WTC11 (cell line): ENCODE data around the gene LAMTOR1.

ENCODE experiments used
- CBFB ChIP-seq: sonication (generic); formaldehyde crosslinking; IDR thresholded peaks from 2 replicates; pipeline ENCODE4 v1.8.1; 2022; ENCODE audit warnings: mild to moderate bottlenecking, low read depth, missing genetic modification reagents
- CREB1 ChIP-seq: sonication (generic); formaldehyde crosslinking; IDR thresholded peaks from 2 replicates; pipeline ENCODE4 v1.8.0; 2023; ENCODE audit warnings: mild to moderate bottlenecking, missing genetic modification reagents
- CREM ChIP-seq: sonication (generic); formaldehyde crosslinking; IDR thresholded peaks from 2 replicates; pipeline ENCODE4 v1.8.1; 2022; ENCODE audit warnings: mild to moderate bottlenecking, missing genetic modification reagents, moderate library complexity
- CTCF ChIP-seq: fragments of 200-600 bp; IDR thresholded peaks from 2 replicates; pipeline ENCODE4 v1.8.0; 2022; ENCODE audit warnings: antibody characterized with exemption
- E2F5 ChIP-seq: sonication (generic); formaldehyde crosslinking; IDR thresholded peaks from 2 replicates; pipeline ENCODE4 v1.8.1; 2022; ENCODE audit warnings: mild to moderate bottlenecking, moderate library complexity, missing genetic modification reagents
- MAX ChIP-seq: sonication (generic); formaldehyde crosslinking; IDR thresholded peaks from 2 replicates; pipeline ENCODE4 v1.8.0; 2022; ENCODE audit warnings: mild to moderate bottlenecking, missing genetic modification reagents
- ZNF121 ChIP-seq: sonication (generic); formaldehyde crosslinking; IDR thresholded peaks from 2 replicates; pipeline ENCODE4 v1.8.0; 2023; ENCODE audit warnings: missing genetic modification reagents

GRCh38 chr11:72114570-72114969 is 11.5 kb upstream of the LAMTOR1 start:
- TF ChIP-seq CREM (CRISPR knock-in tag), result no peak
- no peak for TF ChIP-seq E2F5 (CRISPR knock-in tag)
- no peak for TF ChIP-seq CTCF
- no peak for TF ChIP-seq MAX (CRISPR knock-in tag)
- no peak for TF ChIP-seq CBFB (CRISPR knock-in tag)
- TF ChIP-seq ZNF121 (CRISPR knock-in tag), result no peak
- no peak for TF ChIP-seq CREB1 (CRISPR knock-in tag)
